Mucosa of rectum (tissue), 2 donors: Measurements from ENCODE around the gene TM4SF5.

Source experiments
- H3K27ac ChIP-seq, 2 donors: one replicate each; pipeline ENCODE4 v1.7.0; 2013; ENCODE audit warnings: inconsistent platforms in 2 of 2, low read depth in 2 of 2, low read length in 2 of 2
- H3K27me3 ChIP-seq, 2 donors: one replicate each; pipeline ENCODE4 v1.7.0; 2013; ENCODE audit warnings: low read length in 2 of 2; ENCODE audit not compliant: control insufficient read depth in 2 of 2, insufficient read depth in 2 of 2
- H3K36me3 ChIP-seq, 2 donors: one replicate each; pipeline ENCODE4 v1.7.0; 2013; ENCODE audit warnings: low read length in 2 of 2; ENCODE audit not compliant: control insufficient read depth in 2 of 2, insufficient read depth in 2 of 2
- H3K4me1 ChIP-seq, 2 donors: one replicate each; pipeline ENCODE4 v1.7.0; 2013; ENCODE audit warnings: low read length in 2 of 2, mild to moderate bottlenecking in 1 of 2; ENCODE audit not compliant: control insufficient read depth in 2 of 2, insufficient read depth in 2 of 2
- H3K4me3 ChIP-seq, 2 donors: one replicate each; pipeline ENCODE4 v1.7.0; 2013; ENCODE audit warnings: low read length in 2 of 2
- H3K9ac ChIP-seq, 2 donors: one replicate each; pipeline ENCODE4 v1.7.0; 2013; ENCODE audit warnings: low read length in 2 of 2, low read depth in 1 of 2, mild to moderate bottlenecking in 1 of 2
- H3K9me3 ChIP-seq, 2 donors: one replicate each; pipeline ENCODE4 v1.7.0; 2013; ENCODE audit warnings: low read length in 2 of 2; ENCODE audit not compliant: control insufficient read depth in 2 of 2
- donor health status: healthy.
- donor health status: Normal muscosa, but diverticular disease.

Gene TM4SF5

DNA sequence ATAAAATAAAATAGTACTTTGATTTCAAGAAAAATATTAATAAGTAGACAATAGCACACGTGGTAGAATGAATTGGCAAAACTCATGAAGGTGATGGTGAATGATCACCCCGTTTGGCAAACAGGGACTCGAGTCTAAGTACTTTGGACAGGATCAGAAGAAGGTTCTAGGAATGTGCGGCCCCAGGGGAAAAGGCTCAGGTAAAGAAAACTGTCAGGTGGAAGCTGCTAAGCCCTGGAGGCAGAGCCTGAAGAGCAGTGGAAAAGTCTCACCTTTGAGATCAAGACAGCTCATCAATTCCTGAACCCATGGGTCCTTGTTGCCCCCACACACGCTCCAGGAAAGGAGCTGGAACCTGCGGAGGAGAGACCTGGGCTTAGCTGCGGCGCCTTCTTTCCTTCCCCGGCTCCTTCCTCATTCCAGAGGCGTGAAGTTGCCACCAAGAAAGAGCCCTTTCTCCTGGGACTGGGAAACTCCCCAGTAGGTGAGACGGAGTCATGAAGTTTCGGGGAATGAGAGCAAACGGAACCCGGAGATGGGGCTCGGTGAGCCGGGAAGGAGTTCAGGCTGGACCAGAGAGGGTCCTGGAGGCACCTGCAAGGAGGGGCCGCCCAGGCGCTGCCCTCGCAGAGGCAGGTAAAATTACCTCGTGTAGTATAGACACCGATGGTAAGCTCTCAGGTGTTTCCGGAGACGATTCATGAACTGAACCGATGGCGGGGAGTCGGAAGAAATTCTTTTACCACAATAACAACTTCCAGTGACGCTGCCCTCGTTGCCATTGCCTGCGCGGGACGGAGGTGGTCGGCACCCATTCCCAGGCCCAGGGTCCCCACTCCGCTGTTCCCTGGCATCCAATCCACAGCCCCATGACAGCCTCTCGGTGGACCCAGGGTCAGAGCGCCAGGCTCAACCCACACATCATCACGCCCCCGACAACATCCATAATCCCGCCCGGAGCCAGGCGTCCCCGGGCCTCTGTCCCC is 33.3 kb upstream of the TM4SF5 start:
- peaks cover 0 to 5% of the 10 kb centered on the region in 2 donors for H3K36me3 ChIP-seq
- H3K9ac ChIP-seq = peak overlapping the region; percentile 63 to 74
- H3K4me3 ChIP-seq = peak overlapping the region; percentile 76 to 82
- peaks cover 8 to 12% of the 10 kb centered on the region in 2 donors for H3K4me1 ChIP-seq
- no peaks in the 10 kb centered on the region for H3K9me3 ChIP-seq
- H3K27ac ChIP-seq = peak overlapping the region; percentile 56 to 65
- no peaks in the 10 kb centered on the region for H3K27me3 ChIP-seq

- H3K9ac ChIP-seq = peak within 1 kb of the TSS; percentile 63 to 74
- H3K4me1 ChIP-seq = peaks cover 8 to 12% of the 10 kb centered on the region in 2 donors
- H3K9me3 ChIP-seq = no peaks in the 10 kb centered on the region
- peaks cover 0 to under 1% of the 10 kb centered on the region in 2 donors for H3K27me3 ChIP-seq
- peaks cover 0 to 5% of the 10 kb centered on the region in 2 donors for H3K36me3 ChIP-seq
- H3K27ac ChIP-seq = peak within 1 kb of the TSS; percentile 56 to 65
- peak within 1 kb of the TSS; percentile 76 to 82 for H3K4me3 ChIP-seq
Measured at GRCh38 chr17:4739122-4740024, 32.3 kb upstream of the TM4SF5 start, which contains the start of the genes CXCL16 and ZMYND15. TSS of gene CXCL16 (minus strand) at chr17:4739928. CDS start at chr17:4739339, 589 bp downstream. TSS of gene ZMYND15 (plus strand) at chr17:4739833. CDS start at chr17:4740549, 716 bp downstream.

- H3K4me3 ChIP-seq = peak overlapping the region; percentile 76 to 82
- peak overlapping the region in 1 of 2 donors; percentile 65 for H3K27ac ChIP-seq
Measured at GRCh38 chr17:4740025-4740351, 31.7 kb upstream of the TM4SF5 start.

GRCh38 chr17:4740584-4740983 is 31.1 kb upstream of the TM4SF5 start:
- Histone ChIP-seq H3K4me3 (no peak overlapping the region), H3K9me3 (no peaks in the 10 kb centered on the region), H3K36me3 (no peaks in the 10 kb centered on the region), H3K27ac (no peak overlapping the region), H3K9ac (no peak overlapping the region), H3K4me1 (peaks cover 8 to 18% of the 10 kb centered on the region in 2 donors), H3K27me3 (peaks cover 0 to 5% of the 10 kb centered on the region in 2 donors)

More at GRCh38 chr17:4740025-4740351, 31.7 kb upstream of the TM4SF5 start:
- Histone ChIP-seq H3K9ac (peak overlapping the region; percentile 63 to 74), H3K4me1 (peaks cover 8 to 14% of the 10 kb centered on the region in 2 donors), H3K9me3 (no peaks in the 10 kb centered on the region), H3K27me3 (peaks cover 0 to 5% of the 10 kb centered on the region in 2 donors), H3K36me3 (peaks cover 0 to 1% of the 10 kb centered on the region in 2 donors)

DNA sequence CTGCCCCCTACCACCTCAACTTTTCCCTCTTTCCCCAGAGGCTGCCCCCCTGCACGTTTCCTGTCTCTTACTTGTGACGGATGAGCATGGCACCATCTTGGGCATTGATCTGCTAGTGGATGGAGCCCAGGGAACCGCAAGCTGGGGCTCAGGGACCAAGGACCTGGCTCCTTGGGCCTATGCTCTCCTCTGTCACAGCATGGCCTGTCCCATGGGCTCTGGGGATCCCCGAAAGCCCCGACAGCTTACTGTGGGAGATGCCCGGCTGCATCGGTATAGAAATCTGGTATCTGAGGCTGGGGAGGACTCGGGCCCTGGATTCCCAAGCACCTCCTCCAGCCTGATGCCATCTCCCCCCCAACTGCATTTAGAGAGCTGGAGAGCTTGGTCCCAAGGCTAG is 30.1 kb upstream of the TM4SF5 start:
- Histone ChIP-seq H3K4me1 (peaks cover 8 to 18% of the 10 kb centered on the region in 2 donors), H3K27me3 (peaks cover 0 to 5% of the 10 kb centered on the region in 2 donors), H3K4me3 (no peak overlapping the region), H3K9me3 (no peaks in the 10 kb centered on the region), H3K36me3 (no peaks in the 10 kb centered on the region), H3K27ac (no peak overlapping the region), H3K9ac (no peak overlapping the region)

GRCh38 chr17:4742133-4742532 is 29.6 kb upstream of the TM4SF5 start:
- no peak overlapping the region for H3K27ac ChIP-seq
- peaks cover 8 to 18% of the 10 kb centered on the region in 2 donors for H3K4me1 ChIP-seq
- no peaks in the 10 kb centered on the region for H3K9me3 ChIP-seq
- no peak overlapping the region for H3K4me3 ChIP-seq
- H3K27me3 ChIP-seq = peaks cover 0 to 5% of the 10 kb centered on the region in 2 donors
- H3K9ac ChIP-seq = no peak overlapping the region
- H3K36me3 ChIP-seq = no peaks in the 10 kb centered on the region

GRCh38 chr17:4742629-4743028 is 29.1 kb upstream of the TM4SF5 start:
- no peaks in the 10 kb centered on the region for H3K9me3 ChIP-seq
- H3K4me1 ChIP-seq = peaks cover 8 to 18% of the 10 kb centered on the region in 2 donors
- no peaks in the 10 kb centered on the region for H3K36me3 ChIP-seq
- no peak overlapping the region for H3K9ac ChIP-seq
- H3K4me3 ChIP-seq = no peak overlapping the region
- H3K27ac ChIP-seq = no peak overlapping the region
- peaks cover 0 to 5% of the 10 kb centered on the region in 2 donors for H3K27me3 ChIP-seq

- H3K27me3 ChIP-seq = peaks cover 0 to 5% of the 10 kb centered on the region in 2 donors
- peaks cover 8 to 16% of the 10 kb centered on the region in 2 donors for H3K4me1 ChIP-seq
- H3K9ac ChIP-seq = no peak overlapping the region
- no peak overlapping the region for H3K4me3 ChIP-seq
- H3K27ac ChIP-seq = no peak overlapping the region
- H3K36me3 ChIP-seq = no peaks in the 10 kb centered on the region
- no peaks in the 10 kb centered on the region for H3K9me3 ChIP-seq
Measured at GRCh38 chr17:4743216-4743615, 28.5 kb upstream of the TM4SF5 start.

GRCh38 chr17:4743898-4744297 is 27.8 kb upstream of the TM4SF5 start:
- Histone ChIP-seq H3K9me3 (no peaks in the 10 kb centered on the region), H3K27ac (no peak overlapping the region), H3K4me1 (peaks cover 5 to 9% of the 10 kb centered on the region in 2 donors), H3K27me3 (peaks cover 0 to 5% of the 10 kb centered on the region in 2 donors), H3K4me3 (no peak overlapping the region), H3K36me3 (no peaks in the 10 kb centered on the region), H3K9ac (no peak overlapping the region)
